GM10266 (cell line): ENCODE results near the gene WDFY3.
A peak's percentile ranks its signal among the peaks of the same experiment; 100 is the strongest.

Experiments
- DNase-seq: peaks from one replicate; pipeline ENCODE4 v3.0.0; 2012; ENCODE audit errors: extremely low spot score
- CTCF ChIP-seq: IDR thresholded peaks from 2 replicates; pipeline ENCODE4 v1.5.1; 2012; ENCODE audit warnings: mild to moderate bottlenecking, low read depth; ENCODE audit not compliant: control insufficient read depth, insufficient read depth; ENCODE audit errors: missing control alignments

The WDFY3 gene

GRCh38 chr4:84750260-84750959 lies 216.1 kb downstream of the WDFY3 start:
- TF ChIP-seq CTCF, result peak; percentile 57
- peak; percentile 29 for DNase-seq

GRCh38 chr4:84740057-84740456 lies 226.4 kb downstream of the WDFY3 start:
- TF ChIP-seq CTCF, result no peak
- DNase-seq, result no peak

- no peak for DNase-seq
- TF ChIP-seq CTCF, result no peak
These were observed 227.9 kb downstream of the WDFY3 start for GRCh38 chr4:84738622-84739021.

- DNase-seq, result no peak
- no peak for TF ChIP-seq CTCF
These were observed 228.8 kb downstream of the WDFY3 start for GRCh38 chr4:84737656-84738055.

GRCh38 chr4:84734037-84734436 lies 232.5 kb downstream of the WDFY3 start:
- no peak for DNase-seq
- TF ChIP-seq CTCF, result no peak

- TF ChIP-seq CTCF, result no peak
- no peak for DNase-seq
These were observed 233.0 kb downstream of the WDFY3 start for GRCh38 chr4:84733343-84734033.

GRCh38 chr4:84730375-84730774 lies 236.1 kb downstream of the WDFY3 start:
- no peak for TF ChIP-seq CTCF
- no peak for DNase-seq
